ENCODE results near the gene UNC5C. TPM values are rescaled to one million over a fixed set of nuclear protein-coding genes. Genes with fewer than 3 reads are reported as not detected.

UNC5C gene
- total and polyA plus RNA-seq, 2 of the 8 experiments (the other 6 are each of a cell fraction or from before 2014, with no cell fraction given), result 0.30 to 1.3 TPM

- TF ChIP-seq CHD7 (IDR thresholded peaks at IDR 0.05; ENCODE audit: insufficient replicate concordance, low read length) (no peak), SIRT6 (IDR thresholded peaks at IDR 0.05; ENCODE audit: low read length) (no peak), RBBP5 (IDR thresholded peaks at IDR 0.05; ENCODE audit: borderline replicate concordance, low read depth, low read length) (no peak), JUN (IDR thresholded peaks at IDR 0.05; ENCODE audit: low read depth, low read length) (no peak), RNF2 (IDR thresholded peaks at IDR 0.05; ENCODE audit: borderline replicate concordance, low read depth, low read length, missing control alignments, poor library complexity, severe bottlenecking) (no peak), SAP30 (IDR thresholded peaks at IDR 0.05; ENCODE audit: insufficient read depth, insufficient replicate concordance, low read length) (no peak), CHD2 (IDR thresholded peaks at IDR 0.05; ENCODE audit: low read length) (no peak), MAX (IDR thresholded peaks at IDR 0.05) (no peak)
Measured at GRCh38 chr4:95428291-95429070, 120.3 kb downstream of the UNC5C start (continued).
